PFSK-1 (cell line): ENCODE results near the gene DNAJB1.

Experiments
- POLR2AphosphoS5 ChIP-seq: IDR thresholded peaks from 2 replicates; pipeline ENCODE4 v1.6.1; 2012; ENCODE audit warnings: low read depth, mild to moderate bottlenecking, control low read depth, low read length, moderate library complexity
- TAF1 ChIP-seq: IDR thresholded peaks from 2 replicates; pipeline ENCODE4 v1.6.1; 2012; ENCODE audit warnings: low read length, control low read depth, borderline replicate concordance; ENCODE audit not compliant: insufficient read depth
- TF ChIP-seq, protein P1 (sequence below), 2 experiments: IDR thresholded peaks; 2 replicates each; pipeline versions ENCODE4 v1.6.1 to v1.8.0; 2011 to 2012; ENCODE audit warnings: low read depth in 2 of 2, low read length in 2 of 2, control low read depth in 1 of 2, inconsistent platforms in 1 of 2, mild to moderate bottlenecking in 1 of 2, moderate library complexity in 1 of 2; ENCODE audit not compliant: insufficient read depth in 1 of 2

DNA sequence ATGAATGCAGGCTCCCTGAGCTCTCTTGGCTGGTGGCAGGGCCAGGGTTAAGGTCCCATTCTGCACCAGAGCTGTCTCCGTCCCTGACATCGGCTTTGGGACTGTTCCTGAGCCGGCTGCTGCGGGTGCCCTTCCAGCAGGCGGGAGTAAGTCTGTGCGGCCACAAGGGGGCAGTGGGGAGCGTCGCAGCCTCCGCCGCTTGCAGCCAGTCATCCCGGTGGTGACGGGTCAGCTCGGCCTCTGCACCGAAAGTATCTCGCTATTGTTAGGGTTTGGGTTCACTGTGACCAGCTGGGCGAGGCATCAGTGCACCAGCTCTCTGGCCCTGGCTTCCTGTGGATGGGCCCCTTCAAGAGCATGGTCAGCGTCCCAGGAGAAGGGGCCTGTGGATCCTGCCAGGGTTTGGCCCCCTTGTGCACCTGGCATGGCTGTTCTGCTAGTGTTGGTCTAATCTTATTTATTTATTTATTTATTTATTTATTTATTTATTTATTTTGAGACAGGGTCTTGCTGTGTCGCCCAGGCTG is 38.5 kb upstream of the DNAJB1 start:
- TF ChIP-seq, protein P1, sequence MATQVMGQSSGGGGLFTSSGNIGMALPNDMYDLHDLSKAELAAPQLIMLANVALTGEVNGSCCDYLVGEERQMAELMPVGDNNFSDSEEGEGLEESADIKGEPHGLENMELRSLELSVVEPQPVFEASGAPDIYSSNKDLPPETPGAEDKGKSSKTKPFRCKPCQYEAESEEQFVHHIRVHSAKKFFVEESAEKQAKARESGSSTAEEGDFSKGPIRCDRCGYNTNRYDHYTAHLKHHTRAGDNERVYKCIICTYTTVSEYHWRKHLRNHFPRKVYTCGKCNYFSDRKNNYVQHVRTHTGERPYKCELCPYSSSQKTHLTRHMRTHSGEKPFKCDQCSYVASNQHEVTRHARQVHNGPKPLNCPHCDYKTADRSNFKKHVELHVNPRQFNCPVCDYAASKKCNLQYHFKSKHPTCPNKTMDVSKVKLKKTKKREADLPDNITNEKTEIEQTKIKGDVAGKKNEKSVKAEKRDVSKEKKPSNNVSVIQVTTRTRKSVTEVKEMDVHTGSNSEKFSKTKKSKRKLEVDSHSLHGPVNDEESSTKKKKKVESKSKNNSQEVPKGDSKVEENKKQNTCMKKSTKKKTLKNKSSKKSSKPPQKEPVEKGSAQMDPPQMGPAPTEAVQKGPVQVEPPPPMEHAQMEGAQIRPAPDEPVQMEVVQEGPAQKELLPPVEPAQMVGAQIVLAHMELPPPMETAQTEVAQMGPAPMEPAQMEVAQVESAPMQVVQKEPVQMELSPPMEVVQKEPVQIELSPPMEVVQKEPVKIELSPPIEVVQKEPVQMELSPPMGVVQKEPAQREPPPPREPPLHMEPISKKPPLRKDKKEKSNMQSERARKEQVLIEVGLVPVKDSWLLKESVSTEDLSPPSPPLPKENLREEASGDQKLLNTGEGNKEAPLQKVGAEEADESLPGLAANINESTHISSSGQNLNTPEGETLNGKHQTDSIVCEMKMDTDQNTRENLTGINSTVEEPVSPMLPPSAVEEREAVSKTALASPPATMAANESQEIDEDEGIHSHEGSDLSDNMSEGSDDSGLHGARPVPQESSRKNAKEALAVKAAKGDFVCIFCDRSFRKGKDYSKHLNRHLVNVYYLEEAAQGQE (IDR thresholded peaks at IDR 0.05; ENCODE audit: insufficient read depth in 1 of 2, low read depth in 2 of 2, low read length in 2 of 2): no peak
- TF ChIP-seq POLR2AphosphoS5 (no peak), TAF1 (no peak)
